Measurements from ENCODE around the gene CCT5.
"Not testable (repeated sequence)": the region's sequence is repeated elsewhere in the genome, so short reads cannot be mapped to it uniquely, and the experiment has no call there.

CCT5 gene

GRCh38 chr5:10257870-10258269 is 7.8 kb downstream of the CCT5 start:
- FAIRE-seq = no peak
- no peak for TF ChIP-seq POLR2A (IDR thresholded peaks at IDR 0.05; ENCODE audit: low read depth, low read length)
- DNase-seq (ENCODE audit: insufficient read length, low spot score) = no peak

GRCh38 chr5:10259899-10260298 is 9.8 kb downstream of the CCT5 start:
- DNase-seq (ENCODE audit: insufficient read length, low spot score) = no peak
- TF ChIP-seq POLR2A (IDR thresholded peaks at IDR 0.05; ENCODE audit: low read depth, low read length) = no peak
- no peak for FAIRE-seq

GRCh38 chr5:10261065-10261464 is 11.0 kb downstream of the CCT5 start:
- no peak for TF ChIP-seq POLR2A (IDR thresholded peaks at IDR 0.05; ENCODE audit: low read depth, low read length)
- no peak for DNase-seq (ENCODE audit: insufficient read length, low spot score)
- no peak for FAIRE-seq

- DNase-seq (ENCODE audit: insufficient read length, low spot score) = no peak
- FAIRE-seq = no peak
- no peak for TF ChIP-seq POLR2A (IDR thresholded peaks at IDR 0.05; ENCODE audit: low read depth, low read length)
These were observed 12.2 kb downstream of the CCT5 start for GRCh38 chr5:10262121-10262774.

GRCh38 chr5:10262995-10263394 is 12.9 kb downstream of the CCT5 start:
- no peak for TF ChIP-seq POLR2A (IDR thresholded peaks at IDR 0.05; ENCODE audit: low read depth, low read length)
- no peak for FAIRE-seq
- no peak for DNase-seq (ENCODE audit: insufficient read length, low spot score)

- no peak for DNase-seq (ENCODE audit: insufficient read length, low spot score)
These were observed 14.5 kb downstream of the CCT5 start for GRCh38 chr5:10264604-10265003.

GRCh38 chr5:10265245-10266109 is 15.4 kb downstream of the CCT5 start:
- FAIRE-seq = no peak
- TF ChIP-seq POLR2A (IDR thresholded peaks at IDR 0.05; ENCODE audit: low read depth, low read length) = no peak
- no peak for DNase-seq (ENCODE audit: insufficient read length, low spot score)

More at GRCh38 chr5:10264604-10265003, 14.5 kb downstream of the CCT5 start:
- no peak for TF ChIP-seq POLR2A (IDR thresholded peaks at IDR 0.05; ENCODE audit: low read depth, low read length)
- FAIRE-seq = no peak

GRCh38 chr5:10266137-10266536 is 16.1 kb downstream of the CCT5 start:
- DNase-seq (ENCODE audit: insufficient read length, low spot score) (no peak), FAIRE-seq (no peak)
- no peak for TF ChIP-seq POLR2A (IDR thresholded peaks at IDR 0.05; ENCODE audit: low read depth, low read length)

GRCh38 chr5:10266839-10267238 is 16.8 kb downstream of the CCT5 start:
- TF ChIP-seq POLR2A (IDR thresholded peaks at IDR 0.05; ENCODE audit: low read depth, low read length) = no peak
- DNase-seq (ENCODE audit: insufficient read length, low spot score) (no peak), FAIRE-seq (no peak)

GRCh38 chr5:10268100-10268499 is 18.0 kb downstream of the CCT5 start:
- TF ChIP-seq POLR2A (IDR thresholded peaks at IDR 0.05; ENCODE audit: low read depth, low read length) = no peak
- FAIRE-seq (no peak), DNase-seq (ENCODE audit: insufficient read length, low spot score) (no peak)

GRCh38 chr5:10272053-10272874 is 22.2 kb downstream of the CCT5 start:
- no peak for TF ChIP-seq POLR2A (IDR thresholded peaks at IDR 0.05; ENCODE audit: low read depth, low read length)
- no peak for DNase-seq (ENCODE audit: insufficient read length, low spot score)
- no peak for FAIRE-seq

GRCh38 chr5:10272875-10273209 is 22.8 kb downstream of the CCT5 start:
- not testable (repeated sequence) for FAIRE-seq; DNase-seq (ENCODE audit: insufficient read length, low spot score)

GRCh38 chr5:10275460-10275859 is 25.4 kb downstream of the CCT5 start:
- DNase-seq (ENCODE audit: insufficient read length, low spot score) (no peak), FAIRE-seq (no peak)
- no peak for TF ChIP-seq POLR2A (IDR thresholded peaks at IDR 0.05; ENCODE audit: low read depth, low read length)

GRCh38 chr5:10275991-10276390 is 25.9 kb downstream of the CCT5 start:
- DNase-seq (ENCODE audit: insufficient read length, low spot score) (no peak), FAIRE-seq (no peak)
- TF ChIP-seq POLR2A (IDR thresholded peaks at IDR 0.05; ENCODE audit: low read depth, low read length) = no peak

Measured in H54 (cell line).